ENCODE results near the gene LRP8.

LRP8 gene

DNA sequence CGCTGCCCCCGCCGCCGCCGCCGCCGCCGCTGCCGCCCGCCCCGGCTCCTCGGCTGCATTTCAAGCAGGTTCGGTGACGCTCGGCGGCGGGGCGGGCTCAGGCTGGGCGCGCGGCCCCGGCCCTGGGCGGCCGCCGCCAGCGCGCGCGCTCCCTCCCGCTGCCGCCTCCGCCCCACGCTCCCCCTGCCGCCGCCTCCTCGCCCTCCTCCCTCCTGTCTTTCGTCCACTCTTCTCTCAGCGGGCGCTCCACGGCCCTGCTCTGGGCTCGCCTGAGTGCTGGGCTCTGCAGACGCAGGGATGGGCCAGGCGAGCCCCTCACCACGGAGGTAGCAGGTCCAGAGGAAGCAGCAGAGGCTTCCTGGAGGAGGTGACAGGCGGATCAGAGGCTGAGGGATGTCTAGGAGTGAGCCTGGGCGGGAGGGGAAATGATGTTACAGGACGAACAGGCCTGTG, at the start of gene LRP8:
Gene LRP8 (minus strand): TSS at position 62 of the 453 bp plus-strand sequence. CDS start 158 bp downstream, outside the sequence.
- DNase-seq = no peak

DNA sequence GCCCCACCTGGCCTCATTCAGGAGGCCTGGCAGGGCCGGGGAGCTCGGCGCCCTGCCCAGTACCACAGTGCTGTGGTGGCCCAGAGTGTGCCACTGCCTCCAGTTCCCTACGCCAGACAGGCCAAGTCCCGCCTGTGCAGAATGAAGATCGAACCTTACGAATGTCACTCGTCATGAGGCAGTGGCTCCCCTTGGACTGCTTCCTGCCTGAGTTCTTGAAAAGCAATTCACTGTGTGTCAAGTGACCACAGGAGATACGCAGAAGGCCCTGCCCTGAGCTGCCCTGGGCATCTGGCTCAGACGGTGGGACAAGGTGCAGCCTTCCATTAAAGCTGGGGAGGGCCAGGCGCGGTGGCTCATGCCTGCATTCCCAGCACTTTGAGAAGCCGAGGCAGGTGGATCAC, 49.6 kb upstream of the LRP8 start:
- DNase-seq = no peak

DNA sequence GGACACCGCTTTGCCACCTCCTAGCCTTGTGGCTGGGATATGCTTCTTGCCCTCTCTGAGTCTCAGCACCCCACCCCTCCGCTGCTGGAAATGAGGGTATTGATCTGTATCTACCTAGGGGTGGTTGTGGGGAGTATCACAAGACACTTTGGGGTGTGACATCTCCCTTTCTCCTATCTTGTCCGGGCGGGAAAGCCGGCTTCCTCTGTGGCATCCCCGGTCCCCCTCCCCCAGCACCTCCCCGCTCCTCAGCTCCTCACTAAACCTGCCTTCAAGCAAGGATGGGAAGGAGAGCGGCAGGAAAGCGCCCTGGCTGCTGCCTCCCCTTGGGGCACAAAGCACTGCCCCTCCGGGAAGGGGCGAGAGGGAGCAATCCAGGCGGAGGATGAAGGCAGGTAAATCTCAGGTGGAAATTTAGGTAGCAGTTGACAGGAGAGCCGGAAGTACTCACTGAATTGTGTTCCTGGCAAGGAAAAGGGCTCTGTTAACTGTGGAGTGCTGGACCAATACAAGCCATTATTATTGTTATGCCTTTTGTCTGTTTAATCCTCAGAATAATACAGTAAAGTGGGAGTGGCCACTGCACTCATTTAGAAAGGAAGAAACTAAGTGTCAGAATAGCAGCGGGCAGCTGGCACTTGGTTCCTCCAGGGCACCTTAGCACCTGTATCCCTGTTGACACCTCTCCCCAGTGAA, 49.0 kb upstream of the LRP8 start:
- DNase-seq = no peak

DNA sequence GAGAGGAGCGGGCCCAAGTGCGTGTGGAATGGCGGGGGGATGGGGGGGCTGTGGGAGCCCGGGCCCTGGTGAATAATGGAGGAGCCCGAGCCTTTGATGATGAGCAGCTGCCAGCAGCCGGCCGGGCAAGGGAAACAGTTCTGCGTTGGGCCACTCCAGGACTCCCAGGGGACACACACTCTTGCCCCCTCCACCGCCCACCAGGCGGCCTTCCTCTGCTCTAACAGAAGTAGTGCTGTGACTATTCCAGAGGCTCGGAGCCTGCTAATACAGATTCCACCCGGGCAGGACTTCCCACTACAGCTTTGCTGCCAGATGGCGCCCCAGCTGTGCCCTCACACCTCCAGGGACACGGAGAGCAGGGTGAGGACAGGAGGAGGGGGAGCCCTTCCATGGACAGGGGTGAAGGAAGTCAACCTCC, 48.2 kb upstream of the LRP8 start:
- no peak for DNase-seq

DNA sequence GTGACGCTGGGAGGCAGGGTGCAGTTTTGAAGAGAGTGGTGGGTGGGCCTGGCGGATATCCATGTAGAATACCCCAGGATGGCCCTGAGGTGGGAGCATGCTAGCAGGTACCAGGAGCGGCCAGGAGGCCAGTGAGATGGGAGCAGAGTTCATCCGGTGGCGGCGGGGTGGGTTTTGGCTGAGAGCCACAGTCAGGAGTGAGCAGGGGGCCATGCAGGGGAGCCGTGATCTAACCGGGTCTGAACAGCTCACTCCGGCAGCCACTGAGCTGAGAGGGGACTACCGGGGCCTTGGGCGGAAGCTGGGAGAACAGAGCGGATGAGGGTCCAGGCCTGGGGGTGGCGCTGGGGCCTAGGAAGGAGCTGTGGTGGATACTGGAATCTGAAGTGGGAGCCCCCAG, 47.6 kb upstream of the LRP8 start:
- no peak for DNase-seq

DNA sequence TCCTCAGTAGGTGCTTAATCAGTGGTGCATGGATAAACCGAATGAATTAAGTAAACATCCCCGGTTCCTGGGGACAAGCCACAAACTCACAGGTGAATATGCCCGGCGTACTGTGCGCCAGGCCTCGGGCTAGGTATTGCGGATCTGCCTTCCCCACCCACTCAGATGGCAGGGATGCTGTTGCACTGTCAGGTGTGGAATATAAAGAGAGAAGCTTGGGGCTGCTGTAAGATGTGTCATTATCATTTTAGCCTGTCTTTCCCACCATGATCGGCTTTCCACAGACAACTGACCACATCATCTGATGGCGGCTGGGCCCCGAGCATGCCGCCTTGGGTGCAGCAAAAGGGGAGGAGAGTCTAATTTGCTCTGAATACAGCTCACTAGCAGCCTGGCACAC, 45.4 kb upstream of the LRP8 start:
- no peak for DNase-seq

DNA sequence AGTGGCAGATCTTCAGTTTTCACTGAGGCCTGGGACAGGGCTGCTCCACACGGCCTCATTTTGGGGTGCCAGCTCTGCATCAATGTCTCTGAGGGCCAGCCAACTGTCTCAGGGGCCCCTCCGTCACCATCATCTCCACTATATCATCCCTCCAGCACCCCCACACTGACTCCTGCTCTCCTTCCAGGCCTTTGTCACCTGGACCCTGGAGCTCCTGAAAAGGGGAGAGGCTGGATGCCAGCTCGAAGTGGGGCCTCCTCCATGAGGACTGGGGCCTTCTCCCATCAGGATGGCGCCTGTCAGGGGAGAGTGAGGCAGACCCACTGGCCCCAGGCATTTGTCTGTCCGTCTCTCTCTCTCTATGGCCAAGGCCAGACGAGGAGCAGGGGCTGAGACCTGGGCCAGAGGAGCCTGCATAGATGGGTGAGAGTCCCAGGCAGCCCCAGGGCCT, 44.7 kb upstream of the LRP8 start:
- DNase-seq = no peak

DNA sequence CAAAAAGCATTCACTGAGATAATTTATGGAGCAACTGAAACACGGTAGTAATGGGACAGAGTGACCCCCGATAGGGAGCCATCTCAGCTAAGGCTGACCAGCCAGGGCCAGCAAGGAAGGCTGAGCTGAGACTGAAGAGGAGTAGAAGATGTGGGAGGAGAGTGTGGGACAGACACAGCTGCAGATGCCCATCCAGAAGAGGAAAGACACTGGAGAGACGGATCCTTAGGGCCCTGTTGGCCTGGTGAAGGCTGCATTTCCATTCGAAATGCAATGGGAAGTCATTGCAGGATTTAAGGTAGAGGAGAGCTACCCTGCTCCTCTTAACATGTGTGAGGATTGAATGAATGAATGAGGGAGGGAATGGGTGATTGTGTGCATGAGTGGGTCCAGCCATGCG, 44.0 kb upstream of the LRP8 start:
- DNase-seq = no peak

DNA sequence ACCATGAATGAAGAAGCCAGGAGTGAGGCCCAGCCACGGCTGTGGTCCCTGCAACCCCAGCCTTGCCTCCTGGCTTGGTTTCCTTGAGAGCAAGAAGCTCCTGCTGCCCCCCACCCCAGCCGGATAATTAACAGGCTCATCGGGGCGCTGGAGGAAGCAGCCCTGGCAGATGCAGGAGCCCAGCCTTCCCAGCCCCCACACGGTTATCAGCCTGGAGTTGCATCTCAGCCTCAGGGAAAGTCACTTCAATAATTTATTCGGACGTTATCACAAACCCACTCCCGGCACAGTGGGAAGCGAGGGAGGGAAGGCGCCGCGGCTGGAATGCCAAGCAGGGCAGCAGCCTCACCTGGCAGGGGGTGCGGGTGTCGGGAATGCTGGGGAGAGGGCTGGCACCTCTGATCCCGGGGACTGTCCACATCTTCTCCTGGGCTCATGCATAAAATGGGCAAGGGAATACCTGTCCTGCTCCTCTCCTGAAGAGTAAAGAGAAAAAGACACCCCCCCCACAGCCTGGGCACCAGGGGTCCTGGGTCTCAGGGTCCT, 43.3 kb upstream of the LRP8 start:
- no peak for DNase-seq

DNA sequence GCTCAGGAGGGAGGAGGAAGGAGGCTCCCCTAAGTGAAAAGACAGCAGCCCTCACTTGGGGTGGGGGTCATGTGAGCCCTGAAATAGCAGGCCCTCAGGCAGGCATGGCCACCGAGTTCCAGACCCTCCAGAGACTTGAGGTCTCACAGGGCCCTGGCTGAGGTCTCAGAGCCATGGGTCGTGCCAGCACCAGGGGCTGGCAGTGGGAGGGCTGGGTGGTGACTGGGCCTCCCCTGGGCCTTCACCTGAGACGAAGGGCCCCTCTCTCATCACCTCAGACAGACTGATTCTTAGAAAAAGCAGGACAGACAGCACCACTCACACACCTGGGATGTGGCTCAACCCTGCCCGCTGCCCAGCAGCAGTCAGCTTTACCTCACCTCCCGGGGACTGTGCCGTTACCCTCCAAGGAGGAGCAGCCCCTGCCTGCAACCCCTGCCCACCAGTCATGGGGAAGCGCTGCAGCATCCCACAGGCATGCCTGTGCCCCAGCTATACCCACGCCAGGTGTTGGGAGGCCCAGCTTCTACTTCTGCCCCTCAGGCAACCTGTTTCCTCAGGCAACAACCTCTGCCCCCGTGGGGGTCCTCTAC, 42.6 kb upstream of the LRP8 start:
- no peak for DNase-seq

DNA sequence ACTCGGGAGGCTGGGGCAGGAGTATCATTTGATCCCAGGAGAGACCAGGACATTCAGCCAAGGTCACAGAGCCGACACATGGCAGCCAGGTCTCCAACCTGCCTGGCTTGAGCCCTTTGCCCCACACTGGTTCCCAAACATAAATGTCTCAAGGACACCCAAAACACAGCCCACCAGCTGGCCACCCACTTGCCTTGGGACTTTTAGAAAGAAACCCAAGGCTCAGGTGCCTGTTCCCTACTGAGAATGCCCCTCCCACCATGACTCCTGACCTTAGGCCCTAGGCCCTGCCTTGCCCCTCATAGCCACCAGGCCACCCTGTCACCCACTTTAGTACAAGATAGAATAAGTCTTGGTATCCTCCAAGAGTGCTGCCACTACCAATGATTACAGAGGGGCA, 41.9 kb upstream of the LRP8 start:
- no peak for DNase-seq

DNA sequence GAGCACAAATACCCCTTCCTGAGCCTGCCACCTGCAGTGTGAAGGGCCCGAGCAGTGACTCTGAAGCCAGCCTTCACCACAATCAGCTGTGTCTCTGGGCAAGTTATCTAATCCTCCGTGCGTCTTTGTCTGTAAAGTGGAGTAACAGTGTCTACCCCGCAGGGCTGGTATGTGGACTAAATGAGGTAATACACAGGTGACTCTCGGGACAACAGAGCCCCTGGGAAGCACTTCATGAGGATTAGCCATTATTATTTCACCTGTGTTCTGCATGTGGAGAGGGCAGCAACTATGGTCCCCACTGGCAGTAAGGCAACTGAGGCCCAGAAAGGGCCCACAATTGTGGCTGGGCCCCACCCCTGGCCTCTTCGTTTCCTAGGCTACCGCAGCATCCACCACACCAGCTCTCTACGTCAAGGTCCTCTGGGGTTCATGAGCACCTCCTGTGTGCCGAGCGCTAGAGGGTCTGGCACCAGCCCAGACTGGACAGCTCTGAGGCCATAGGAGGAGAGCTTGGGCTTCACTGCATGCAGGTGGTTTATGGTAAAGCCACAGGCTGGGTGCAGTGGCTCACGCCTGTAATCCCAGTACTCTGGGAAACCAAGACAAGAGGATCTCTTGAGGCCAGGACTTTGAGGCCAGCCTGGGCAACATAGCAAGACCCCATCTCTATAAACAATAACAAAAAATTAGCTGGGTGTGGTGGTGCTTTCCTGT, 41.3 kb upstream of the LRP8 start:
- DNase-seq = no peak

DNA sequence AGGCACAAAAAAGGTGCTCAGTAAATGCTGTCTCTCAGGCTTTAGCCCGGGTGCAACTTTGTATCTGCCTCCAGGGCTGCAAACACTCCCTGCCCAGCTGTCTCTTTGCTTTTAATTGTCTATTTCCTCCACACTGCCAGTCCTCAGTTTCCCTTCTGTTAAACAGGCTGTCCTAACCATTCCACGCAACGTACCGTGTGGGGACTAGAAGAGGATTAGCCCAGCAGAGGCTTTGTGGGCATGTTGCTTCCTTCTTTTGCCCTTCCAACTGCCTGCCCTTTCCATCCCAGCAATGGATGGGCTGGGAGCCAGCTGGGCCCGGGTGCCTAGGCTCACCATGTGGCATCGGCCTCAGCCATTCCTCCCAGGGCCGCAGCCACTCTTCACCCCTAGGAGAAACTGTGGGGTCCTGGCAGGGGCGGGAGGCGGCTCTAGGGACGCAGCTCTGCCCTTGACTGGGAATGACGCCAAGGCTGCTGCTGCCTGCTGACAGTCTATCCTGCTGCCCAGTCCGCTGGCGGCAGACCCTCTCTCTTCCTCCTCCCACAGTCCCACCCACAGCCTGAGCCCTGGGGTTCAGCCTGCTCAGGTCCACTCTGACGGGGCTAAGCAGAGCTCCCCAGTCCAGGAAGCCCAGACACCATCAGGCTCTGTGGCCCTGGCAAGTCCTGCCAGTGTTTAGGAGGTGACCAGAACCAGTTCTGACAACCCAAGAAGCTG, 40.6 kb upstream of the LRP8 start:
- no peak for DNase-seq

DNA sequence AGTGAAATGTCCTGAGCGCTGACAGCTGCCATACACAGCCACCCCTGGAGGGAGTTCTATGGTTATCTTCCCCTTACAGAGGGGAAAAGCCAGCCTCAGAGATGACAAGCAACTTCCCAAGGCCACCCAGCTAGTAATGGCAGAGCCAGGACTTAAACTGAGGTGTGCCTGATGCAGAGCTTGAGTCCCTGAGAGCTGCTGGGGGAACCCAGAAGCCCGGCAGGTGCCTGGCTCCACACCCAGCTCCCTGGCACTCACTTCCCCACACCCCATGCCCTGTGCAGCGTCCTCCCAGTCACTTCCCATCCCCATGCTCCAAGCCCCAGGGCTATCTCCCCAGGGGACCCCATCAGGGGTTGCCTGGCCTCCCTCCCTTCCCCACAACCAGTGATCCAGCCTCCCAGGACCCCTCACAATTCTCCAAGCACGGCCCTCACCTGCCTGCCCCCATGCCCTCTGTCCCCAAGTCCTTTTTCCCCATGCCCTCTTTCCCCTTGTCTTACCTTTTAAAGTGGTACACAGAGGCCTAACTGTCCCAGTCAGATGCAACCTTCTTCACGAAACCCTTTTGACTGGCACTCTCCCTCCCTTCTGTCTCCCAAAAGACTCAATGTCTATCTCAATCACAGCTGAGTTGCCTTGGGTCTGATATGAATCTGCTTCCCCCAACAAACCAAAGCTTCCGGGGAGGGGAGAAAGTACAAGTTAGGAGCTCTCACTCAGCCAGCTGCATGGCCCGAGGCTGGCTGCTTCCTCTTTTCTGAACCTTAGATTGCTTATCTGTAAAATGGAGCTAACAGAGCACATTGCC, 39.8 kb upstream of the LRP8 start:
- DNase-seq = peak; percentile 78

DNA sequence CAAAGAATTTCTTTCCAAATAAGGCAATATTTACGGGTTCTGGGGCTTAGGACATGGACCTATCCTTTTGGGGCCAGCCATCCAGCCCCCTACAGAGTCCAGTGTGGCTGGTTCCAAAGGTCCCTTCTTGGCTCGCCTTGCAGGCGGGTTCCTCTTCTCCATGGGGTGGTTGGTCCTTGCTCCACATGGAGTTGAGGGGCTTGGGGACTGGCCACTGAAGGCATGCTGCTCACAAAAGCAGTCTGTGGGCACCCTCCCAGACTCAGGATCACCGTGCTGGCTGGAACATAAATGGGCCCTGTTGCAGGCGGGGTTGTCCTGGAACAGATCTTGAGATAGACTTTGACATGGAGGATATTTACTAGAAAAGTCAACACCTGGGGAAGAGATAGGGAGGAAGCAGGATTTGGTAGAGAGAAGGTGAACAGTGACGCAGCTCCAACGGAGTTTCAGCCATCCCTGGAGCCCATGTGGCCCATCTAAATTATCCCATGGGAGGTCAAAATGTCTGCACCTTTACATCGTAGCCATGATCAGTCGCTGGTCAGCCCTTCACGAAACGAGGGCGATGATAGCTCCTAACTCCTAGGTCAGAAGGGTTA, 39.1 kb upstream of the LRP8 start:
- no peak for DNase-seq

DNA sequence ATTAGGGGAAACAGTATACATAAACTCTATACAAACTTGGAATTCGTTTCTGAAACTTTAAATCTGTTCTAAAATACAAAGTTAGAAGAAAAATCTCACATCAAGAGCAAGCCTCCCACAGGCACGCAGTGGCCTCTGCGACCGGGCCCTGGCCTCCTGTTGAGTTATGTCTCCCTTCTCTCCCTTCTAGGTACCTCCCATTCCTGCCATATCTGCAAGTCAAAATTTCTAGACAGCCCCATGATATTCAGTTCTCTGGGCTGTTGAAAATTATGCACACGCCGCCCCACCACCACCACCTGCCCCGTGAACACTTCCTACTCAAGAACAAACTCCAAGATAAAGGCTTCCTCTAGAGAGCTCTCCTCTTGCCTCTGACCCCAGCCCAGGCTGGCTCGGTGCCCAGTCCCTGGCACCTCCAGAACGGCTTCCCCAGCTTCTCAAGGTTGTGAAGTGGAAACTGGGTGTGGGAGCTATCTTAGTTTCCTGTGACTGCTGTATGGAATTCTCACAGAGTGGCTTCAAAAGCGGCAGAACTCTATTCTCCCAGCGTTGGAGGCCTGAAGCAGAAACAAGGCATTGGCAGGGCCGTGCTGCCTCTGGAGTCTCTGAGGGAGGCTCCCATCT, 37.7 kb upstream of the LRP8 start:
- DNase-seq = no peak

DNA sequence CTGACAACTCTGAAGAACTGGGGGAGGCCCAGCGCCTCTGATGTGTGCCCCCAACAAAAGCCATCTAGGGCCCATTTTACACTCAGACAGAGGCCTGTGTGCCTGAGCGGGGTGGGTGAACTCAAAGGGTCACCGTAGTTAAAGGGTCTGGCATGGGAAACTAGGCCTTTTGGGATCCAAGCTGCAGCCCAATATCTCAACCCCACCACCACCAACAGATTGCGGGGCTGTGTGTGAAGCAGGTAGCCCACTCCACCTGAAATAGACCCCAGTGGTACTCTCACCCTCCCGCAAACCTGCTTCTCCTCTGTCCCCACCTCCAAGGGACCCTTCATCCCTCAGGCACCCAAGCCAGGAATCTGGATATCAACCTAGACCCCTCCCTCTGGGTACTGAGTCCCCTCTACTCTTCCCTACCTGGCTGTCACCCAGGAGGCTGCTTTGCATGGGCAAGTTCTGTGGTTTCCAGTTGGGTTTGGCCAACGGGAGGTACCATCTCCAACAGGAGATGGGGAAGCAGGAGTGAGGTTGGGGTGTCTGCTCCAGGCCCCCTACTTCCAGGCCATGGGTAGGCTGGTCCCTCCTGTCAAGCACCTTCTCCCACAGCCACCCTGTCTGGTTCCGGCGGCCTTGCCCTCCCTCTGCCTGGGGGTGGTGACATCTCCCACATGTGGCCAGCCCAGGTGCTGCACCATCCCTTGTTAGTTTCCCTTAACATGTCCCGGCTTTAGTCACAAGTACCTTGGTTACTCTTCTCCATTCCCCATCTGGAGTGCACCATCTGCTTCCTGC, 35.2 kb upstream of the LRP8 start:
- DNase-seq = no peak

DNA sequence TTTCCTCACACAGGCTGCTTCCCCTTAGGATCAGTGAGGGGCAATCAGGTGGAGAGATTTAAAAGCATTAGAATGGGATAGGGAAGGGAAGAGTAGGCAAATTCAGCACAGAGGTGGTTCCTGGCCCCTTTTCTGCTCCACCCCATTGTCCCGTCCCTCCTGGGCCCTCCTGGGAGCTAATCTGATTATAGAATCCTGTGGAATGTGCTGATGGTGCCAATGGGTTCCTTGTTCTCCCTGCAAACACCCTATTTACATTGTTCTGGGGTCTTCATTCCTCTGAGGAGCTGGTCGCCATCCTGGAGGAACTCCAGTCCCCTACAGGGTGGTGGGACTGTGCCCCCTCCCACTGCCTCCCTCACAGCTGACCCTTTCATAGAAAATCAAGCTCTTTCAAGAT, 34.4 kb upstream of the LRP8 start:
- DNase-seq = no peak

DNA sequence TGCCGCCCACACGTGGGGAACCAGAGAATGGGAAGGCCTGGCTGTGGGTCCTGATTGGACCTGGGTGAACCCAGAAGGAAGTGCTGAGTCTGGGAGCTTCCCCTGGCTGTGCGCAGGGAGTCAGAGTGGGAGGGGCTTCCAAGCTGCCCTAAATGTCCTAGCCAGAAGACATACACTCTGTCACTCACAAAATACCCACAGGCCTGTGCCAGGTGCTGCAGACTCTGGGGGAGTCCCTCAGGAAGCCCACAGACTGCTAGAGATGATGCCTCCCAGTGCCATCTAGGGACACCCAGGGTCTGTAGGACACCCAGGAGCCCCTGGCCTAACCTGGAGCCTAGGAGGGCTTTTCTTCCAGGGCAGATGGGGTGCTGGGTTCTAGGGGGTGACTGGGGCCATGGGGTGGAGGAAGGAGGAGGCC, 33.7 kb upstream of the LRP8 start:
- DNase-seq = no peak

DNA sequence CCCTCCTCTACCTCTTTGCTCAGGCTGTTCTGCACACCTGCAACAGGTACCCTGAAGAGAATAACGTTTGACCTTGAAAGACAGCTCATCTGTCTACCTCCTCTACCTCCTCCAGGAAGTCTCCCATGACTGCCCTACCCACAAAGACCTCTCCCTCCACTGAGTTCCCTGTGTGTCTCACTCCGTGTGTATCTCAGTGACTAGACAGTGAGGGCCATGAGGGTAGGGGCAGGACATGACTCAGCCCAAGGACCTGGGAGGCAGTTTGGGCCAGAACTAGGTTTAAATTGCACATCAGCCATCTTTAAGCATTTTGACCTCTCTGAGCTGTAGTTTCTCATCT, 32.0 kb upstream of the LRP8 start:
- no peak for DNase-seq
